CD4-positive, alpha-beta T cell treated with Interleukin-12 subunit alpha and Interleukin-12 subunit beta, for 1 hour (primary cell): Measurements from ENCODE around the gene MGRN1.

ENCODE experiments used
- DNase-seq: peaks from one replicate; pipeline ENCODE4 v3.0.0-alpha.2; 2020

The MGRN1 gene

GRCh38 chr16:4606354-4606753 lies 18.3 kb upstream of the MGRN1 start:
- DNase-seq: no peak

GRCh38 chr16:4607841-4608703 lies 16.6 kb upstream of the MGRN1 start:
- DNase-seq: no peak

GRCh38 chr16:4608704-4608980 lies 16.0 kb upstream of the MGRN1 start:
- no peak for DNase-seq

- no peak for DNase-seq
Observed at GRCh38 chr16:4609200-4610010, 15.2 kb upstream of the MGRN1 start.

GRCh38 chr16:4610011-4611005 lies 14.3 kb upstream of the MGRN1 start:
- DNase-seq: no peak

- DNase-seq: no peak
Observed at GRCh38 chr16:4611337-4612021, 13.1 kb upstream of the MGRN1 start.

- no peak for DNase-seq
Observed at GRCh38 chr16:4612474-4612931, 12.1 kb upstream of the MGRN1 start.

GRCh38 chr16:4612977-4613635 lies 11.5 kb upstream of the MGRN1 start:
- no peak for DNase-seq

- DNase-seq: peak; percentile 35
Observed at GRCh38 chr16:4613636-4614570, 10.7 kb upstream of the MGRN1 start.

GRCh38 chr16:4614571-4615383 lies 9.8 kb upstream of the MGRN1 start, which contains the start of gene UBALD1:
Gene UBALD1, minus strand, starts transcription at chr16:4614888. Its CDS starts 91 bp downstream, at chr16:4614797.
- DNase-seq: peak; percentile 85

- no peak for DNase-seq
Observed at GRCh38 chr16:4615384-4616046, 9.1 kb upstream of the MGRN1 start.

GRCh38 chr16:4616047-4616811 lies 8.4 kb upstream of the MGRN1 start:
- peak; percentile 99 for DNase-seq

GRCh38 chr16:4617880-4618279 lies 6.7 kb upstream of the MGRN1 start:
- DNase-seq: no peak

- no peak for DNase-seq
Observed at GRCh38 chr16:4618645-4619418, 5.8 kb upstream of the MGRN1 start.

GRCh38 chr16:4623593-4623992 lies 1.0 kb upstream of the MGRN1 start:
- no peak for DNase-seq

- DNase-seq: peak; percentile 78
Observed at GRCh38 chr16:4624827-4625559, 367 bp downstream of the MGRN1 start.
